Fibroblast of upper back skin (primary cell): ENCODE data around the gene CNNM2.

Experiments used
- DNase-seq: peaks from one replicate; pipeline ENCODE4 v3.0.0-alpha.2; 2013

Gene CNNM2

GRCh38 chr10:103077491-103078308 is 159.6 kb downstream of the CNNM2 start:
- no peak for DNase-seq

- no peak for DNase-seq
Measured at GRCh38 chr10:103078309-103078615, 160.2 kb downstream of the CNNM2 start.

GRCh38 chr10:103078676-103079075 is 160.6 kb downstream of the CNNM2 start:
- no peak for DNase-seq

- no peak for DNase-seq
Measured at GRCh38 chr10:103079100-103079499, 161.0 kb downstream of the CNNM2 start.

GRCh38 chr10:103079946-103080345 is 161.9 kb downstream of the CNNM2 start:
- no peak for DNase-seq

GRCh38 chr10:103080891-103081581 is 162.9 kb downstream of the CNNM2 start:
- no peak for DNase-seq

- DNase-seq, result no peak
Measured at GRCh38 chr10:103082683-103083082, 164.6 kb downstream of the CNNM2 start.

GRCh38 chr10:103083266-103083976 is 165.3 kb downstream of the CNNM2 start:
- DNase-seq, result no peak

GRCh38 chr10:103083977-103084320 is 165.9 kb downstream of the CNNM2 start:
- DNase-seq, result no peak

GRCh38 chr10:103086261-103086660 is 168.2 kb downstream of the CNNM2 start:
- DNase-seq, result no peak

- DNase-seq, result no peak
Measured at GRCh38 chr10:103086799-103087198, 168.7 kb downstream of the CNNM2 start.

- DNase-seq, result no peak
Measured at GRCh38 chr10:103089493-103089892, 171.4 kb downstream of the CNNM2 start.

GRCh38 chr10:103090911-103091310 is 172.8 kb downstream of the CNNM2 start:
- DNase-seq, result no peak

- DNase-seq, result no peak
Measured at GRCh38 chr10:103095005-103095404, 176.9 kb downstream of the CNNM2 start.

GRCh38 chr10:103096130-103096529 is 178.0 kb downstream of the CNNM2 start:
- no peak for DNase-seq

GRCh38 chr10:103098240-103098639 is 180.1 kb downstream of the CNNM2 start:
- no peak for DNase-seq

GRCh38 chr10:103100620-103101019 is 182.5 kb downstream of the CNNM2 start:
- DNase-seq, result no peak

- DNase-seq, result no peak
Measured at GRCh38 chr10:103102195-103102594, 184.1 kb downstream of the CNNM2 start.

- no peak for DNase-seq
Measured at GRCh38 chr10:103103989-103104388, 185.9 kb downstream of the CNNM2 start.

- DNase-seq, result no peak
Measured at GRCh38 chr10:103104721-103105120, 186.6 kb downstream of the CNNM2 start.

GRCh38 chr10:103105462-103105861 is 187.4 kb downstream of the CNNM2 start:
- DNase-seq, result no peak

GRCh38 chr10:103106539-103106938 is 188.4 kb downstream of the CNNM2 start:
- no peak for DNase-seq

GRCh38 chr10:103109821-103110220 is 191.7 kb downstream of the CNNM2 start:
- no peak for DNase-seq

GRCh38 chr10:103110407-103110806 is 192.3 kb downstream of the CNNM2 start:
- DNase-seq, result no peak
